ENCODE measurements around the gene ESYT2.

- TF ChIP-seq CTCF (conservative IDR thresholded peaks at IDR 0.05; ENCODE audit: low read depth, low read length) (no peak), FOS (IDR thresholded peaks at IDR 0.05; ENCODE audit: low read depth, low read length) (no peak), POLR2A (IDR thresholded peaks at IDR 0.05; ENCODE audit: low read depth, low read length) (no peak), MAFK (IDR thresholded peaks at IDR 0.05; ENCODE audit: low read depth, low read length) (no peak), RCOR1 (IDR thresholded peaks at IDR 0.05; ENCODE audit: insufficient replicate concordance, low read length) (no peak), SMC3 (IDR thresholded peaks at IDR 0.05; ENCODE audit: low read depth, low read length) (no peak), MXI1 (IDR thresholded peaks at IDR 0.05; ENCODE audit: borderline replicate concordance, low read depth, low read length) (no peak), CHD1 (IDR thresholded peaks at IDR 0.05; ENCODE audit: low read depth, low read length) (no peak)
These were observed 122.4 kb downstream of the ESYT2 start for GRCh38 chr7:158706710-158707590.
